Upper lobe of left lung (tissue), 6 donors: ENCODE results near the gene ARHGAP31. TPM values are rescaled to one million over a fixed set of nuclear protein-coding genes. Genes with fewer than 3 reads are reported as not detected.

Experiments used
- ATAC-seq, 2 donors: fragments of 200-7000 bp; cut with Tn5 transposase; one replicate each; pipeline ENCODE4 v1.9.1; 2022; ENCODE audit warnings: mild to moderate bottlenecking in 2 of 2, moderate library complexity in 2 of 2; ENCODE audit not compliant: low FRiP score in 2 of 2
- DNase-seq, 2 donors: peaks; one replicate each; pipeline ENCODE4 v3.0.0-alpha.2; 2019 to 2020
- H3K27ac ChIP-seq, 4 donors: fragments of 200-600 bp; sonication (generic); one replicate each; pipeline ENCODE4 v1.5.1; 2016 to 2019
- H3K27me3 ChIP-seq, 4 donors: fragments of 200-600 bp; sonication (generic); one replicate each; pipeline ENCODE4 v1.5.1; 2017 to 2019
- H3K36me3 ChIP-seq, 4 donors: fragments of 200-600 bp; sonication (generic); one replicate each; pipeline ENCODE4 v1.5.1; 2016 to 2019
- H3K4me1 ChIP-seq, 4 donors: fragments of 200-600 bp; sonication (generic); one replicate each; pipeline ENCODE4 v1.5.1; 2018 to 2019
- H3K4me3 ChIP-seq, 4 donors: fragments of 200-600 bp; sonication (generic); one replicate each; pipeline ENCODE4 v1.5.1; 2017 to 2019; ENCODE audit warnings: mild to moderate bottlenecking in 2 of 4, moderate library complexity in 1 of 4
- H3K9me3 ChIP-seq, 4 donors: fragments of 200-600 bp; sonication (generic); one replicate each; pipeline ENCODE4 v1.5.1; 2018 to 2019
- EP300 ChIP-seq, 4 donors: sonication (generic); formaldehyde crosslinking; IDR thresholded peaks; one replicate each; pipeline ENCODE4 v1.5.1; 2017; ENCODE audit warnings: antibody characterized with exemption in 4 of 4, control low read depth in 2 of 4
- POLR2A ChIP-seq, 4 donors: fragments of 450-650 bp; IDR thresholded peaks; one replicate each; pipeline ENCODE4 v1.5.1; 2016 to 2017; ENCODE audit warnings: antibody characterized with exemption in 4 of 4, mild to moderate bottlenecking in 2 of 4
- POLR2AphosphoS5 ChIP-seq, 2 donors: sonication (generic); formaldehyde crosslinking; IDR thresholded peaks; one replicate each; pipeline ENCODE4 v1.5.1; 2017; ENCODE audit warnings: antibody characterized with exemption in 2 of 2
- WGBS, 2 donors: methylation state at CpG; one replicate each; pipeline ENCODE4 v1.1.5; 2017 to 2018; 5-methylcytosine and 5-hydroxymethylcytosine counted together
- total RNA-seq, 6 donors: library from RNA; depleted of rRNA in 4 of 6; stranded (reverse); fragments of >200 nt in 4 of 6; gene quantifications; one replicate each; pipeline versions ENCODE4 v1.1.0 to v1.2.1, GENCODE V29; 2016 to 2021
- TF ChIP-seq, protein P1 (sequence below), 6 experiments: fragments of 450-650 bp in 4 of 6; fragments of 200-600 bp in 2 of 6; sonication (generic) in 2 of 6; IDR thresholded peaks; one replicate each; pipeline ENCODE4 v1.5.1; 2016 to 2019; ENCODE audit warnings: antibody characterized with exemption in 6 of 6
- donor health status: DM: no; HTN: no; CAD: no; lungs with moderate emphysema.
- donor health status: DM: no; HTN: yes; CAD: no; lungs with severe emphysema.

ARHGAP31 gene
- total RNA-seq, 6 donors from 2014 or later = 47.1 to 91.0 (median 66.2) TPM

GRCh38 chr3:119322021-119322834 is 28.0 kb downstream of the ARHGAP31 start:
- H3K27me3 ChIP-seq = no peaks in the 10 kb centered on the region
- 7 to 13% methylated on average over 12 to 20 of the region's 26 CpGs for WGBS, 2 donors
- no peaks in the 10 kb centered on the region for H3K9me3 ChIP-seq
- DNase-seq = no peak
- H3K4me1 ChIP-seq = peaks cover 21 to 53% (median 26%) of the 10 kb centered on the region in 4 donors
- H3K36me3 ChIP-seq = no peaks in the 10 kb centered on the region
- TF ChIP-seq, protein P1, sequence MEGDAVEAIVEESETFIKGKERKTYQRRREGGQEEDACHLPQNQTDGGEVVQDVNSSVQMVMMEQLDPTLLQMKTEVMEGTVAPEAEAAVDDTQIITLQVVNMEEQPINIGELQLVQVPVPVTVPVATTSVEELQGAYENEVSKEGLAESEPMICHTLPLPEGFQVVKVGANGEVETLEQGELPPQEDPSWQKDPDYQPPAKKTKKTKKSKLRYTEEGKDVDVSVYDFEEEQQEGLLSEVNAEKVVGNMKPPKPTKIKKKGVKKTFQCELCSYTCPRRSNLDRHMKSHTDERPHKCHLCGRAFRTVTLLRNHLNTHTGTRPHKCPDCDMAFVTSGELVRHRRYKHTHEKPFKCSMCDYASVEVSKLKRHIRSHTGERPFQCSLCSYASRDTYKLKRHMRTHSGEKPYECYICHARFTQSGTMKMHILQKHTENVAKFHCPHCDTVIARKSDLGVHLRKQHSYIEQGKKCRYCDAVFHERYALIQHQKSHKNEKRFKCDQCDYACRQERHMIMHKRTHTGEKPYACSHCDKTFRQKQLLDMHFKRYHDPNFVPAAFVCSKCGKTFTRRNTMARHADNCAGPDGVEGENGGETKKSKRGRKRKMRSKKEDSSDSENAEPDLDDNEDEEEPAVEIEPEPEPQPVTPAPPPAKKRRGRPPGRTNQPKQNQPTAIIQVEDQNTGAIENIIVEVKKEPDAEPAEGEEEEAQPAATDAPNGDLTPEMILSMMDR (IDR thresholded peaks at IDR 0.05) = no peak
- TF ChIP-seq POLR2AphosphoS5 (IDR thresholded peaks at IDR 0.05) (no peak), POLR2A (IDR thresholded peaks at IDR 0.05) (no peak), EP300 (IDR thresholded peaks at IDR 0.05) (no peak)
- peak overlapping the region; percentile 0 to 65 (median 52) for H3K4me3 ChIP-seq
- H3K27ac ChIP-seq = peak overlapping the region; percentile 94 to 97 (median 95)
- ATAC-seq = peak; percentile 60 to 75

- TF ChIP-seq POLR2A (IDR thresholded peaks at IDR 0.05) (peak in 3 of 4 donors; percentile 8 to 76 (median 65)), EP300 (IDR thresholded peaks at IDR 0.05) (peak; percentile 4 to 92 (median 86)), POLR2AphosphoS5 (IDR thresholded peaks at IDR 0.05) (peak; percentile 94)
- TF ChIP-seq, protein P1 (IDR thresholded peaks at IDR 0.05) = peak in 5 of 6 experiments; percentile 3 to 17 (median 10)
- H3K4me1 ChIP-seq = peaks cover 21 to 55% (median 30%) of the 10 kb centered on the region in 4 donors
- 5 to 9% methylated on average over 20 to 22 of the region's 71 CpGs for WGBS, 2 donors
- peak overlapping the region; percentile 5 to 65 (median 52) for H3K4me3 ChIP-seq
- H3K9me3 ChIP-seq = no peaks in the 10 kb centered on the region
- H3K27me3 ChIP-seq = no peaks in the 10 kb centered on the region
- ATAC-seq (peak; percentile 95), DNase-seq (peak; percentile 93 to 97)
- peak overlapping the region; percentile 94 to 97 (median 95) for H3K27ac ChIP-seq
- H3K36me3 ChIP-seq = no peaks in the 10 kb centered on the region
These were observed 28.9 kb downstream of the ARHGAP31 start for GRCh38 chr3:119322835-119323722.

- TF ChIP-seq, protein P1 (IDR thresholded peaks at IDR 0.05) = no peak
- TF ChIP-seq EP300 (IDR thresholded peaks at IDR 0.05) (no peak), POLR2A (IDR thresholded peaks at IDR 0.05) (no peak), POLR2AphosphoS5 (IDR thresholded peaks at IDR 0.05) (no peak)
- Histone ChIP-seq H3K27me3 (no peaks in the 10 kb centered on the region), H3K27ac (peak overlapping the region; percentile 94 to 97 (median 95)), H3K9me3 (no peaks in the 10 kb centered on the region), H3K36me3 (no peaks in the 10 kb centered on the region), H3K4me3 (peak overlapping the region in 3 of 4 donors; percentile 44 to 65 (median 61)), H3K4me1 (peaks cover 20 to 59% (median 30%) of the 10 kb centered on the region in 4 donors)
- WGBS, 2 donors = 58 to 61% methylated on average over 8 of the region's 8 CpGs
- DNase-seq (no peak), ATAC-seq (no peak)
These were observed 29.5 kb downstream of the ARHGAP31 start for GRCh38 chr3:119323723-119324085.

- WGBS, 2 donors = 73 to 81% methylated on average over 2 of the region's 2 CpGs
- no peak for TF ChIP-seq POLR2AphosphoS5 (IDR thresholded peaks at IDR 0.05)
- no peak for TF ChIP-seq EP300 (IDR thresholded peaks at IDR 0.05)
- TF ChIP-seq POLR2A (IDR thresholded peaks at IDR 0.05) = no peak
- TF ChIP-seq, protein P1 (IDR thresholded peaks at IDR 0.05) = no peak
- ATAC-seq = no peak
- Histone ChIP-seq H3K9me3 (no peaks in the 10 kb centered on the region), H3K4me3 (no peak overlapping the region), H3K27ac (peak overlapping the region in 2 of 4 donors; percentile 94 to 97), H3K27me3 (no peaks in the 10 kb centered on the region), H3K4me1 (peaks cover 18 to 62% (median 32%) of the 10 kb centered on the region in 4 donors), H3K36me3 (no peaks in the 10 kb centered on the region)
- DNase-seq = no peak
These were observed 30.7 kb downstream of the ARHGAP31 start for GRCh38 chr3:119324899-119325298.
